ENCODE measurements around the gene KCNG4.

The KCNG4 gene

GRCh38 chr16:84239909-84240308 is at the start of gene KCNG4:
Gene KCNG4, minus strand, starts transcription at chr16:84240012. Its CDS starts 2,527 bp downstream, at chr16:84237485.
- no peak for DNase-seq

- no peak for DNase-seq
These were observed 49.1 kb upstream of the KCNG4 start for GRCh38 chr16:84288902-84289301.

GRCh38 chr16:84286578-84287240 is 46.9 kb upstream of the KCNG4 start:
- DNase-seq: no peak

GRCh38 chr16:84284154-84284722 is 44.4 kb upstream of the KCNG4 start:
- no peak for DNase-seq

GRCh38 chr16:84283314-84284153 is 43.7 kb upstream of the KCNG4 start:
- no peak for DNase-seq

GRCh38 chr16:84282533-84282932 is 42.7 kb upstream of the KCNG4 start:
- no peak for DNase-seq

- no peak for DNase-seq
These were observed 41.3 kb upstream of the KCNG4 start for GRCh38 chr16:84281074-84281473.

GRCh38 chr16:84279881-84280280 is 40.1 kb upstream of the KCNG4 start:
- DNase-seq: no peak

- no peak for DNase-seq
These were observed 39.2 kb upstream of the KCNG4 start for GRCh38 chr16:84278968-84279367.

GRCh38 chr16:84278333-84278732 is 38.5 kb upstream of the KCNG4 start:
- no peak for DNase-seq

- DNase-seq: peak; percentile 65 to 67
These were observed 37.5 kb upstream of the KCNG4 start for GRCh38 chr16:84277244-84277823.

- DNase-seq: no peak
These were observed 35.9 kb upstream of the KCNG4 start for GRCh38 chr16:84275585-84276151.

- no peak for DNase-seq
These were observed 34.7 kb upstream of the KCNG4 start for GRCh38 chr16:84274515-84274914.

- DNase-seq: no peak
These were observed 33.0 kb upstream of the KCNG4 start for GRCh38 chr16:84272740-84273320.

- no peak for DNase-seq
These were observed 32.1 kb upstream of the KCNG4 start for GRCh38 chr16:84271866-84272265.

GRCh38 chr16:84271037-84271436 is 31.2 kb upstream of the KCNG4 start:
- no peak for DNase-seq

GRCh38 chr16:84270531-84270930 is 30.7 kb upstream of the KCNG4 start:
- DNase-seq: no peak

GRCh38 chr16:84270071-84270470 is 30.3 kb upstream of the KCNG4 start:
- DNase-seq: no peak

GRCh38 chr16:84268291-84269040 is 28.7 kb upstream of the KCNG4 start:
- DNase-seq: no peak

- no peak for DNase-seq
These were observed 27.6 kb upstream of the KCNG4 start for GRCh38 chr16:84267380-84267779.

- DNase-seq: no peak
These were observed 26.6 kb upstream of the KCNG4 start for GRCh38 chr16:84266451-84266850.

- DNase-seq: no peak
These were observed 23.1 kb upstream of the KCNG4 start for GRCh38 chr16:84262939-84263338.
